NCI-H1417 (cell line): ENCODE data around the gene SCFD1.
"Not testable (repeated sequence)": the region's sequence is repeated elsewhere in the genome, so short reads cannot be mapped to it uniquely, and the experiment has no call there.

Experiments
- DNase-seq, 3 experiments: peaks; one replicate each; lab custom pipeline; 2025; lab: John Stamatoyannopoulos, UW

The SCFD1 gene

GRCh38 chr14:30621940-30622830, at the start of gene SCFD1:
SCFD1 (plus strand) TSS chr14:30622319; CDS start chr14:30622339, 20 bp downstream.
- DNase-seq, result peak; percentile 94 to 96 (median 95)

- DNase-seq, result no peak
These were observed 49.3 kb upstream of the SCFD1 start for GRCh38 chr14:30572771-30573170.

GRCh38 chr14:30573226-30573814, 48.8 kb upstream of the SCFD1 start:
- DNase-seq, result no peak

- no peak for DNase-seq
These were observed 48.2 kb upstream of the SCFD1 start for GRCh38 chr14:30573966-30574365.

GRCh38 chr14:30574777-30575176, 47.3 kb upstream of the SCFD1 start:
- DNase-seq, result not testable (repeated sequence)

GRCh38 chr14:30576333-30576732, 45.8 kb upstream of the SCFD1 start:
- not testable (repeated sequence) for DNase-seq

GRCh38 chr14:30580616-30581282, 41.4 kb upstream of the SCFD1 start:
- no peak for DNase-seq

GRCh38 chr14:30581283-30581625, 40.9 kb upstream of the SCFD1 start:
- no peak for DNase-seq

GRCh38 chr14:30582376-30582775, 39.7 kb upstream of the SCFD1 start:
- no peak for DNase-seq

- DNase-seq, result no peak
These were observed 38.0 kb upstream of the SCFD1 start for GRCh38 chr14:30584058-30584630.

GRCh38 chr14:30585204-30585603, 36.9 kb upstream of the SCFD1 start:
- DNase-seq, result peak in 1 of 3 experiments; percentile 9

GRCh38 chr14:30587141-30587540, 35.0 kb upstream of the SCFD1 start:
- no peak for DNase-seq

- no peak for DNase-seq
These were observed 33.2 kb upstream of the SCFD1 start for GRCh38 chr14:30588873-30589272.

GRCh38 chr14:30596935-30597334, 25.2 kb upstream of the SCFD1 start:
- DNase-seq, result no peak

- DNase-seq, result peak in 1 of 3 experiments; percentile 8
These were observed 24.6 kb upstream of the SCFD1 start for GRCh38 chr14:30597504-30597903.

- no peak for DNase-seq
These were observed 20.9 kb upstream of the SCFD1 start for GRCh38 chr14:30600922-30601918.

GRCh38 chr14:30603402-30603801, 18.7 kb upstream of the SCFD1 start:
- no peak for DNase-seq

- DNase-seq, result not testable (repeated sequence)
These were observed 17.4 kb upstream of the SCFD1 start for GRCh38 chr14:30604696-30605095.

- no peak for DNase-seq
These were observed 14.9 kb upstream of the SCFD1 start for GRCh38 chr14:30607156-30607780.

GRCh38 chr14:30608533-30609006, 13.5 kb upstream of the SCFD1 start:
- peak in 1 of 3 experiments; percentile 49 for DNase-seq
